Liver (tissue), 9 donors: ENCODE results near the gene LRFN5. TPM values are rescaled to one million over a fixed set of nuclear protein-coding genes. Genes with fewer than 3 reads are reported as not detected.

Source experiments
- DNase-seq: peaks from one replicate; pipeline ENCODE4 v3.0.0-alpha.2; 2017; ENCODE audit warnings: low spot score
- H3K27ac ChIP-seq, 2 donors: one replicate each; pipeline ENCODE4 v1.7.0; 2013; ENCODE audit warnings: inconsistent platforms in 2 of 2, low read length in 2 of 2, control low read depth in 1 of 2, low read depth in 1 of 2, mild to moderate bottlenecking in 1 of 2
- H3K27me3 ChIP-seq, 4 donors: one replicate each; pipeline versions ENCODE4 v1.6.1 to v1.7.0; 2013; ENCODE audit warnings: low read length in 3 of 4, inconsistent platforms in 1 of 4, mild to moderate bottlenecking in 1 of 4, moderate library complexity in 1 of 4; ENCODE audit not compliant: control insufficient read depth in 4 of 4, insufficient read depth in 4 of 4
- H3K36me3 ChIP-seq, 4 donors: one replicate each; pipeline versions ENCODE4 v1.6.1 to v1.7.0; 2013; ENCODE audit warnings: low read length in 3 of 4, mild to moderate bottlenecking in 3 of 4, low read depth in 1 of 4, moderate library complexity in 1 of 4; ENCODE audit not compliant: control insufficient read depth in 4 of 4, insufficient read depth in 3 of 4
- H3K4me1 ChIP-seq, 4 donors: one replicate each; pipeline versions ENCODE4 v1.6.1 to v1.7.0; 2013; ENCODE audit warnings: low read length in 3 of 4, mild to moderate bottlenecking in 3 of 4, moderate library complexity in 1 of 4; ENCODE audit not compliant: control insufficient read depth in 4 of 4, insufficient read depth in 4 of 4
- H3K4me3 ChIP-seq, 3 donors: one replicate each; pipeline versions ENCODE4 v1.6.1 to v1.7.0; 2013; ENCODE audit warnings: low read length in 3 of 3, control low read depth in 1 of 3, low read depth in 1 of 3, mild to moderate bottlenecking in 1 of 3
- H3K9ac ChIP-seq, 2 donors: one replicate each; pipeline ENCODE4 v1.7.0; 2013; ENCODE audit warnings: low read length in 2 of 2, mild to moderate bottlenecking in 2 of 2, moderate library complexity in 2 of 2, control low read depth in 1 of 2, low read depth in 1 of 2
- H3K9me3 ChIP-seq, 4 donors: one replicate each; pipeline versions ENCODE4 v1.6.1 to v1.7.0; 2013; ENCODE audit warnings: low read length in 3 of 4; ENCODE audit not compliant: control insufficient read depth in 4 of 4
- ATF3 ChIP-seq: IDR thresholded peaks from 2 replicates; pipeline ENCODE4 v1.6.1; 2016; ENCODE audit warnings: antibody characterized with exemption
- CTCF ChIP-seq: fragments of 150-350 bp; IDR thresholded peaks from 2 replicates; pipeline ENCODE4 v1.5.1; 2017; ENCODE audit warnings: improper control_type of control experiment, low read depth, low read length; ENCODE audit not compliant: missing input control
- EGR1 ChIP-seq, 2 donors: IDR thresholded peaks; 2 replicates each; pipeline ENCODE4 v1.6.1; 2016 to 2018; ENCODE audit warnings: antibody characterized with exemption in 2 of 2, low read depth in 2 of 2
- FOXA1 ChIP-seq: IDR thresholded peaks from 2 replicates; pipeline ENCODE4 v1.6.1; 2016; ENCODE audit warnings: antibody characterized with exemption
- FOXA2 ChIP-seq: IDR thresholded peaks from 2 replicates; pipeline ENCODE4 v1.6.1; 2016; ENCODE audit warnings: antibody characterized with exemption
- HNF4G ChIP-seq: IDR thresholded peaks from 2 replicates; pipeline ENCODE4 v1.6.1; 2016; ENCODE audit warnings: antibody characterized with exemption
- JUND ChIP-seq, 2 donors: IDR thresholded peaks; 2 replicates each; pipeline ENCODE4 v1.6.1; 2016; ENCODE audit warnings: antibody characterized with exemption in 2 of 2
- MAX ChIP-seq: IDR thresholded peaks from 2 replicates; pipeline ENCODE4 v1.6.1; 2016; ENCODE audit warnings: antibody characterized with exemption
- NR2F2 ChIP-seq: IDR thresholded peaks from 2 replicates; pipeline ENCODE4 v1.6.1; 2016; ENCODE audit warnings: antibody characterized with exemption
- RAD21 ChIP-seq, 2 donors: IDR thresholded peaks; 2 replicates each; pipeline ENCODE4 v1.6.1; 2016; ENCODE audit warnings: antibody characterized with exemption in 2 of 2, mild to moderate bottlenecking in 2 of 2
- REST ChIP-seq: IDR thresholded peaks from 2 replicates; pipeline ENCODE4 v1.6.1; 2016; ENCODE audit warnings: antibody characterized with exemption, mild to moderate bottlenecking
- RXRA ChIP-seq, 2 donors: IDR thresholded peaks; 2 replicates each; pipeline ENCODE4 v1.6.1; 2017 to 2018; ENCODE audit warnings: antibody characterized with exemption in 2 of 2, mild to moderate bottlenecking in 1 of 2
- SP1 ChIP-seq: IDR thresholded peaks from 2 replicates; pipeline ENCODE4 v1.6.1; 2018; ENCODE audit warnings: antibody characterized with exemption, mild to moderate bottlenecking
- TAF1 ChIP-seq: conservative IDR thresholded peaks from 2 replicates; pipeline ENCODE4 v1.6.1; 2016; ENCODE audit warnings: antibody characterized with exemption, mild to moderate bottlenecking
- ZBTB33 ChIP-seq: IDR thresholded peaks from 2 replicates; pipeline ENCODE4 v1.6.1; 2016; ENCODE audit warnings: antibody characterized with exemption
- WGBS: extraction: QIAGEN DNeasy Blood & Tissue Kit; methylation state at CpG from one replicate; pipeline ENCODE4 v1.1.7; 2013; 5-methylcytosine and 5-hydroxymethylcytosine counted together
- polyA plus RNA-seq, 2 donors: library from polyadenylated mRNA; stranded (reverse) in 1 of 2; unstranded in 1 of 2; fragments of 200-250 nt in 1 of 2; fragments of >200 nt in 1 of 2; fragmentation: Nextera tagmentation in 1 of 2; extraction: Ambion mirVana in 1 of 2; gene quantifications; one replicate each; pipeline versions ENCODE4 v1.2.1 to v1.2.3, GENCODE V29; 2013 to 2015
- total RNA-seq, 2 donors: library from RNA; depleted of rRNA; stranded (reverse); fragments of >200 nt; gene quantifications; one replicate each; pipeline ENCODE4 v1.2.3, GENCODE V29; 2014
- donor health status: healthy.
- donor health status: healthy.
- donor health status: healthy.
- donor health status: healthy.
- donor health status: healthy.

The LRFN5 gene
- total and polyA plus RNA-seq, 4 donors, result 0.07 to 0.23 (median 0.08) TPM; not detected in 1

GRCh38 chr14:41865894-41866293 lies 259.2 kb downstream of the LRFN5 start:
- no peaks in the 10 kb centered on the region for H3K27me3 ChIP-seq
- H3K9me3 ChIP-seq, result no peaks in the 10 kb centered on the region
- no peaks in the 10 kb centered on the region for H3K36me3 ChIP-seq
- no peaks in the 10 kb centered on the region for H3K4me1 ChIP-seq
- H3K4me3 ChIP-seq, result no peak overlapping the region
- no peak overlapping the region for H3K9ac ChIP-seq
- TF ChIP-seq TAF1 (no peak), ZBTB33 (no peak), REST (no peak), SP1 (no peak), ATF3 (no peak), RAD21 (IDR thresholded peaks at IDR 0.05) (no peak), FOXA2 (no peak), HNF4G (no peak), FOXA1 (no peak), CTCF (no peak), JUND (IDR thresholded peaks at IDR 0.05) (no peak), MAX (no peak), EGR1 (IDR thresholded peaks at IDR 0.05; ENCODE audit: low read depth in 2 of 2) (no peak), RXRA (IDR thresholded peaks at IDR 0.05) (no peak), NR2F2 (no peak)
- no peak for DNase-seq
- H3K27ac ChIP-seq, result no peak overlapping the region

GRCh38 chr14:41868396-41868795 lies 261.7 kb downstream of the LRFN5 start:
- WGBS, result 79% methylated on average over 3 of the region's 3 CpGs
- Histone ChIP-seq H3K27ac (no peak overlapping the region), H3K4me3 (no peak overlapping the region), H3K9ac (no peak overlapping the region), H3K36me3 (no peaks in the 10 kb centered on the region), H3K27me3 (no peaks in the 10 kb centered on the region), H3K4me1 (no peaks in the 10 kb centered on the region), H3K9me3 (no peaks in the 10 kb centered on the region)
- TF ChIP-seq FOXA2, result no peak
- no peak for TF ChIP-seq TAF1
- DNase-seq, result no peak
